ENCODE results near the gene MCCD1.

GRCh38 chr6:31528821-31529328 lies at the start of gene MCCD1:
- no peak for TF ChIP-seq FOXP2 (optimal IDR thresholded peaks at IDR 0.05; ENCODE audit: control extremely low read depth, extremely low read length, insufficient read depth)
- no peak for TF ChIP-seq EZH2 (IDR thresholded peaks at IDR 0.05)
- peak; percentile 45 for TF ChIP-seq POLR2AphosphoS5 (IDR thresholded peaks at IDR 0.05; ENCODE audit: borderline replicate concordance, low read depth, low read length)
